ENCODE results near the gene VIL1.

VIL1 gene

GRCh38 chr2:218405086-218405745, 13.7 kb upstream of the VIL1 start:
- no peak for DNase-seq (ENCODE audit: extremely low read depth in 1 of 2, low read depth in 1 of 2)

GRCh38 chr2:218405746-218406208, 13.1 kb upstream of the VIL1 start:
- DNase-seq (ENCODE audit: extremely low read depth in 1 of 2, low read depth in 1 of 2): no peak

GRCh38 chr2:218406209-218406948, 12.5 kb upstream of the VIL1 start:
- DNase-seq (ENCODE audit: extremely low read depth in 1 of 2, low read depth in 1 of 2): peak; percentile 77 to 91

- DNase-seq (ENCODE audit: extremely low read depth in 1 of 2, low read depth in 1 of 2): peak in 1 of 2 donors; percentile 39
Measured at GRCh38 chr2:218406949-218407618, 11.8 kb upstream of the VIL1 start.

GRCh38 chr2:218407717-218408116, 11.2 kb upstream of the VIL1 start:
- no peak for DNase-seq (ENCODE audit: extremely low read depth in 1 of 2, low read depth in 1 of 2)

- no peak for DNase-seq (ENCODE audit: extremely low read depth in 1 of 2, low read depth in 1 of 2)
Measured at GRCh38 chr2:218418321-218418716, 604 bp upstream of the VIL1 start.

GRCh38 chr2:218419630-218420216, 800 bp downstream of the VIL1 start:
- DNase-seq (ENCODE audit: extremely low read depth in 1 of 2, low read depth in 1 of 2): no peak

- no peak for DNase-seq (ENCODE audit: extremely low read depth in 1 of 2, low read depth in 1 of 2)
Measured at GRCh38 chr2:218421027-218421426, 2.1 kb downstream of the VIL1 start.

- DNase-seq (ENCODE audit: extremely low read depth in 1 of 2, low read depth in 1 of 2): no peak
Measured at GRCh38 chr2:218422403-218423086, 3.6 kb downstream of the VIL1 start.

- no peak for DNase-seq (ENCODE audit: extremely low read depth in 1 of 2, low read depth in 1 of 2)
Measured at GRCh38 chr2:218423584-218423983, 4.7 kb downstream of the VIL1 start.

- DNase-seq (ENCODE audit: extremely low read depth in 1 of 2, low read depth in 1 of 2): no peak
Measured at GRCh38 chr2:218425531-218425930, 6.6 kb downstream of the VIL1 start.

- DNase-seq (ENCODE audit: extremely low read depth in 1 of 2, low read depth in 1 of 2): no peak
Measured at GRCh38 chr2:218427741-218428140, 8.8 kb downstream of the VIL1 start.

- DNase-seq (ENCODE audit: extremely low read depth in 1 of 2, low read depth in 1 of 2): no peak
Measured at GRCh38 chr2:218428846-218429558, 10.1 kb downstream of the VIL1 start.

- DNase-seq (ENCODE audit: extremely low read depth in 1 of 2, low read depth in 1 of 2): no peak
Measured at GRCh38 chr2:218429911-218430692, 11.2 kb downstream of the VIL1 start.

- DNase-seq (ENCODE audit: extremely low read depth in 1 of 2, low read depth in 1 of 2): no peak
Measured at GRCh38 chr2:218430721-218431120, 11.8 kb downstream of the VIL1 start.

GRCh38 chr2:218431878-218432277, 13.0 kb downstream of the VIL1 start:
- no peak for DNase-seq (ENCODE audit: extremely low read depth in 1 of 2, low read depth in 1 of 2)

GRCh38 chr2:218432676-218433365, 13.9 kb downstream of the VIL1 start:
- DNase-seq (ENCODE audit: extremely low read depth in 1 of 2, low read depth in 1 of 2): no peak

- DNase-seq (ENCODE audit: extremely low read depth in 1 of 2, low read depth in 1 of 2): no peak
Measured at GRCh38 chr2:218434456-218434855, 15.5 kb downstream of the VIL1 start.
